C4-2B (cell line): Measurements from ENCODE around the gene SCYGR7.

Source experiments
- CTCF ChIP-seq: fragments of 450-650 bp; conservative IDR thresholded peaks from 2 replicates; pipeline ENCODE4 v1.5.1; 2017; ENCODE audit warnings: mild to moderate bottlenecking
- ZFX ChIP-seq: fragments of 450-650 bp; IDR thresholded peaks from 2 replicates; pipeline ENCODE4 v1.6.1; 2017

GRCh38 chr2:227767830-227768229 lies 39.7 kb downstream of the SCYGR7 start:
- TF ChIP-seq CTCF (no peak), ZFX (no peak)
